Activated effector memory CD4-positive, alpha-beta T cell treated with anti-CD3 and anti-CD28 coated beads, Interleukin-2, amount 50 U/mL, for 16 hours (primary cell): ENCODE data around the gene MFAP4.

Experiments
- DNase-seq: peaks from one replicate; pipeline ENCODE4 v3.0.0-alpha.2; 2020

MFAP4 gene

GRCh38 chr17:19409509-19409908 is 22.5 kb upstream of the MFAP4 start:
- no peak for DNase-seq

GRCh38 chr17:19409066-19409465 is 22.1 kb upstream of the MFAP4 start:
- no peak for DNase-seq

- DNase-seq, result no peak
These were observed 21.3 kb upstream of the MFAP4 start for GRCh38 chr17:19408346-19408710.

- DNase-seq, result no peak
These were observed 20.8 kb upstream of the MFAP4 start for GRCh38 chr17:19407601-19408345.

GRCh38 chr17:19405114-19405513 is 18.1 kb upstream of the MFAP4 start:
- DNase-seq, result no peak

- DNase-seq, result no peak
These were observed 17.3 kb upstream of the MFAP4 start for GRCh38 chr17:19404264-19404663.

GRCh38 chr17:19403021-19403420 is 16.0 kb upstream of the MFAP4 start:
- DNase-seq, result no peak

GRCh38 chr17:19402171-19402570 is 15.2 kb upstream of the MFAP4 start:
- DNase-seq, result no peak

- DNase-seq, result no peak
These were observed 14.5 kb upstream of the MFAP4 start for GRCh38 chr17:19401321-19402010.

GRCh38 chr17:19399750-19400450 is 12.9 kb upstream of the MFAP4 start:
- peak; percentile 10 for DNase-seq

GRCh38 chr17:19398301-19399181 is 11.6 kb upstream of the MFAP4 start:
- peak; percentile 34 for DNase-seq

- peak; percentile 38 for DNase-seq
These were observed 10.6 kb upstream of the MFAP4 start for GRCh38 chr17:19397556-19398041.

GRCh38 chr17:19392303-19392702 is 5.3 kb upstream of the MFAP4 start:
- no peak for DNase-seq

GRCh38 chr17:19391432-19391831 is 4.4 kb upstream of the MFAP4 start:
- no peak for DNase-seq

GRCh38 chr17:19390951-19391350 is 4.0 kb upstream of the MFAP4 start:
- no peak for DNase-seq

GRCh38 chr17:19388791-19389785 is 2.1 kb upstream of the MFAP4 start:
- no peak for DNase-seq

GRCh38 chr17:19387921-19388521 is 1.0 kb upstream of the MFAP4 start:
- DNase-seq, result no peak

- no peak for DNase-seq
These were observed 700 bp downstream of the MFAP4 start for GRCh38 chr17:19386051-19386929.

GRCh38 chr17:19385521-19385983 is 1.4 kb downstream of the MFAP4 start:
- DNase-seq, result no peak
